IMR-90 (cell line): ENCODE measurements around the gene PLXDC2.

ENCODE experiments used
- BHLHE40 ChIP-seq: fragments of 150-350 bp; IDR thresholded peaks from 2 replicates; pipeline ENCODE4 v1.6.1; 2016; ENCODE audit warnings: mild to moderate bottlenecking, low read depth, low read length
- CHD1 ChIP-seq: IDR thresholded peaks from 2 replicates; pipeline ENCODE4 v1.6.1; 2012; ENCODE audit warnings: low read depth, low read length, improper control_type of control experiment
- FOS ChIP-seq: fragments of 150-350 bp; IDR thresholded peaks from 2 replicates; pipeline ENCODE4 v1.6.1; 2016; ENCODE audit warnings: low read depth, low read length
- MAFK ChIP-seq: IDR thresholded peaks from 2 replicates; pipeline ENCODE4 v1.6.1; 2012; ENCODE audit warnings: low read depth, low read length, improper control_type of control experiment
- MAZ ChIP-seq: IDR thresholded peaks from 2 replicates; pipeline ENCODE4 v1.6.1; 2012; ENCODE audit warnings: low read depth, mild to moderate bottlenecking, low read length, improper control_type of control experiment, moderate library complexity, borderline replicate concordance
- MXI1 ChIP-seq: IDR thresholded peaks from 2 replicates; pipeline ENCODE4 v1.6.1; 2012; ENCODE audit warnings: low read depth, mild to moderate bottlenecking, low read length, moderate library complexity, borderline replicate concordance
- NFE2L2 ChIP-seq: fragments of 150-350 bp; IDR thresholded peaks from 2 replicates; pipeline ENCODE4 v1.6.1; 2016; ENCODE audit warnings: low read depth, mild to moderate bottlenecking, low read length
- POLR2A ChIP-seq: IDR thresholded peaks from 2 replicates; pipeline ENCODE4 v1.6.1; 2012; ENCODE audit warnings: mild to moderate bottlenecking, low read depth, low read length
- RAD21 ChIP-seq: IDR thresholded peaks from 2 replicates; pipeline ENCODE4 v1.6.1; 2012; ENCODE audit warnings: low read length, improper control_type of control experiment
- RCOR1 ChIP-seq: IDR thresholded peaks from 2 replicates; pipeline ENCODE4 v1.6.1; 2012; ENCODE audit warnings: mild to moderate bottlenecking, low read length, improper control_type of control experiment; ENCODE audit not compliant: insufficient replicate concordance
- RFX5 ChIP-seq: IDR thresholded peaks from 2 replicates; pipeline ENCODE4 v1.8.0; 2012; ENCODE audit warnings: low read depth, mild to moderate bottlenecking, low read length, moderate library complexity
- SMC3 ChIP-seq: fragments of 150-350 bp; IDR thresholded peaks from 2 replicates; pipeline ENCODE4 v1.6.1; 2016; ENCODE audit warnings: low read depth, mild to moderate bottlenecking, antibody characterized with exemption, low read length, moderate library complexity
- TF ChIP-seq, protein P1 (sequence below): conservative IDR thresholded peaks from 2 replicates; pipeline ENCODE4 v1.5.1; 2012; ENCODE audit warnings: mild to moderate bottlenecking, low read depth, low read length, improper control_type of control experiment
- TF ChIP-seq, protein P2 (sequence below): fragments of 150-350 bp; IDR thresholded peaks from 2 replicates; pipeline ENCODE4 v1.6.1; 2017; ENCODE audit warnings: mild to moderate bottlenecking, antibody characterized with exemption, low read length, low read depth

DNA sequence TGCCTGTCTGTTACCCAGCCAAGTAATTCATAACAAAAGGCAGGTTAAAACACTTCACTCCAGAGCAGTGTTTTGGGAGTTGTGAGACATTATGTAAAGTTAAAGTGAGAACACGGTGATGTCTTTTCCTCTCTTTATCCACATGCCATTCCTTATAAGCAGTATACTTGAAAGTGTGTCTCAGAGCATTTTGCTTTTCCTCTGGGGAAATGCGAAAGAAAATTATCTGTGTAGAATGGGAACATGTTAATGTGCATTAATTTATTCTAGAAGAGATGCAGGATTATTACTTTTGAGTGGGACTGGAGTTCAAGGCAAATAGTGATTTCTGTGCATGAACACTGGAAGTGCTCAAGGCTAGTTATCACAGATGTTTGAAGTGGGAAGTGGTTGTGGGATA, 170.4 kb downstream of the PLXDC2 start:
- TF ChIP-seq RCOR1, result no peak
- TF ChIP-seq, protein P1, sequence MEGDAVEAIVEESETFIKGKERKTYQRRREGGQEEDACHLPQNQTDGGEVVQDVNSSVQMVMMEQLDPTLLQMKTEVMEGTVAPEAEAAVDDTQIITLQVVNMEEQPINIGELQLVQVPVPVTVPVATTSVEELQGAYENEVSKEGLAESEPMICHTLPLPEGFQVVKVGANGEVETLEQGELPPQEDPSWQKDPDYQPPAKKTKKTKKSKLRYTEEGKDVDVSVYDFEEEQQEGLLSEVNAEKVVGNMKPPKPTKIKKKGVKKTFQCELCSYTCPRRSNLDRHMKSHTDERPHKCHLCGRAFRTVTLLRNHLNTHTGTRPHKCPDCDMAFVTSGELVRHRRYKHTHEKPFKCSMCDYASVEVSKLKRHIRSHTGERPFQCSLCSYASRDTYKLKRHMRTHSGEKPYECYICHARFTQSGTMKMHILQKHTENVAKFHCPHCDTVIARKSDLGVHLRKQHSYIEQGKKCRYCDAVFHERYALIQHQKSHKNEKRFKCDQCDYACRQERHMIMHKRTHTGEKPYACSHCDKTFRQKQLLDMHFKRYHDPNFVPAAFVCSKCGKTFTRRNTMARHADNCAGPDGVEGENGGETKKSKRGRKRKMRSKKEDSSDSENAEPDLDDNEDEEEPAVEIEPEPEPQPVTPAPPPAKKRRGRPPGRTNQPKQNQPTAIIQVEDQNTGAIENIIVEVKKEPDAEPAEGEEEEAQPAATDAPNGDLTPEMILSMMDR, result no peak
- TF ChIP-seq POLR2A, result no peak
- TF ChIP-seq, protein P2, sequence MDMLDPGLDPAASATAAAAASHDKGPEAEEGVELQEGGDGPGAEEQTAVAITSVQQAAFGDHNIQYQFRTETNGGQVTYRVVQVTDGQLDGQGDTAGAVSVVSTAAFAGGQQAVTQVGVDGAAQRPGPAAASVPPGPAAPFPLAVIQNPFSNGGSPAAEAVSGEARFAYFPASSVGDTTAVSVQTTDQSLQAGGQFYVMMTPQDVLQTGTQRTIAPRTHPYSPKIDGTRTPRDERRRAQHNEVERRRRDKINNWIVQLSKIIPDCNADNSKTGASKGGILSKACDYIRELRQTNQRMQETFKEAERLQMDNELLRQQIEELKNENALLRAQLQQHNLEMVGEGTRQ, result no peak
- no peak for TF ChIP-seq RAD21
- TF ChIP-seq NFE2L2, result no peak
- no peak for TF ChIP-seq MXI1
- no peak for TF ChIP-seq SMC3
- TF ChIP-seq MAZ, result no peak
- no peak for TF ChIP-seq FOS
- TF ChIP-seq CHD1, result no peak
- no peak for TF ChIP-seq MAFK
- no peak for TF ChIP-seq RFX5
- no peak for TF ChIP-seq BHLHE40
